ENCODE measurements around the gene CEMP1.

DNA sequence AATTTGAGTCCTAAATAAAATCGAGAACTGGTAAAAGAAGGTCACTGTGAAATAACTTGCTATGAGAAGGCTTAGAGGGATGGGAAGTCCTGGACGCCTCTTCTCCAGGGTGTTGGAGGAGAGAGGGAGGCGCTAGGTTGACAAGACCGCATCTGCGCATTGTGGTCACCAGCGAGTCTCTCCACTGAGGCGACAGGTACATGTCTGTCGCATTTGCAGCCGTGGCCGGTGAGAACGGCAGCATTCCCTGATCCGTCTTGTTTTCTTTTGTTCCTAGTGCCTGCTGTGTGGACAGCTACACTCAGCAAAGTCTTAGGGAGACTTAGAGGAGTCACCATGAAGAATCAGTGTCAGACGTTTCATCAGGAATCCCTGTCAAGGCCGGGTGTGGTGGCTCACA, 25.5 kb downstream of the CEMP1 start:
- TF ChIP-seq CTCF (IDR thresholded peaks at IDR 0.05; ENCODE audit: low read depth, low read length, poor library complexity, severe bottlenecking) (no peak), EZH2phosphoT487 (IDR thresholded peaks at IDR 0.05; ENCODE audit: borderline replicate concordance, low read length) (no peak)
